ENCODE results near the gene E4F1.

DNA sequence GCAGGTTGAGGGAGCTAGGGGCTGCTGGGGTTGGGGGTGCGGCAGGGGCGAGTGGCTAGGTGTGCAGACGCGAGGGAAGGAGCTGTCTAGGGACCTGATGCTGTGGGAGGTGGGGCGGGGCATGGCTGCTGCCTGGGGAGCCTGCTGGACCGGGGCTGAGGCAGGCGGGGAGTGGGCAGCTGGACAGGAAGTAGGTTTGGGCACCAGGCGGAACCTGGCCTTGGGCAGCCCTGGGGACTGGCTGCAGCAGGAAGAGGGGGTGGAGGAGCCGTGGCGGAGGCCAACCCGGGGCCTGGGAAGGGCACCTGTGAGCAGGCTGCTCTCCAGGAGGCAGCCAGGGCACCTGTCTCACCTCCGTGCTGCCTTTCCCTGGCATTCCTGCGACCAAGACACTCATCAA lies 7.0 kb downstream of the E4F1 start:
- TF ChIP-seq, protein P1, sequence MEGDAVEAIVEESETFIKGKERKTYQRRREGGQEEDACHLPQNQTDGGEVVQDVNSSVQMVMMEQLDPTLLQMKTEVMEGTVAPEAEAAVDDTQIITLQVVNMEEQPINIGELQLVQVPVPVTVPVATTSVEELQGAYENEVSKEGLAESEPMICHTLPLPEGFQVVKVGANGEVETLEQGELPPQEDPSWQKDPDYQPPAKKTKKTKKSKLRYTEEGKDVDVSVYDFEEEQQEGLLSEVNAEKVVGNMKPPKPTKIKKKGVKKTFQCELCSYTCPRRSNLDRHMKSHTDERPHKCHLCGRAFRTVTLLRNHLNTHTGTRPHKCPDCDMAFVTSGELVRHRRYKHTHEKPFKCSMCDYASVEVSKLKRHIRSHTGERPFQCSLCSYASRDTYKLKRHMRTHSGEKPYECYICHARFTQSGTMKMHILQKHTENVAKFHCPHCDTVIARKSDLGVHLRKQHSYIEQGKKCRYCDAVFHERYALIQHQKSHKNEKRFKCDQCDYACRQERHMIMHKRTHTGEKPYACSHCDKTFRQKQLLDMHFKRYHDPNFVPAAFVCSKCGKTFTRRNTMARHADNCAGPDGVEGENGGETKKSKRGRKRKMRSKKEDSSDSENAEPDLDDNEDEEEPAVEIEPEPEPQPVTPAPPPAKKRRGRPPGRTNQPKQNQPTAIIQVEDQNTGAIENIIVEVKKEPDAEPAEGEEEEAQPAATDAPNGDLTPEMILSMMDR (conservative IDR thresholded peaks at IDR 0.05; ENCODE audit: low read depth, low read length) = no peak
- no peak for TF ChIP-seq EZH2 (IDR thresholded peaks at IDR 0.05; ENCODE audit: borderline replicate concordance, low read depth, low read length, poor library complexity, severe bottlenecking)
